Measurements from ENCODE around the gene NFE2L3.

NFE2L3 gene

DNA sequence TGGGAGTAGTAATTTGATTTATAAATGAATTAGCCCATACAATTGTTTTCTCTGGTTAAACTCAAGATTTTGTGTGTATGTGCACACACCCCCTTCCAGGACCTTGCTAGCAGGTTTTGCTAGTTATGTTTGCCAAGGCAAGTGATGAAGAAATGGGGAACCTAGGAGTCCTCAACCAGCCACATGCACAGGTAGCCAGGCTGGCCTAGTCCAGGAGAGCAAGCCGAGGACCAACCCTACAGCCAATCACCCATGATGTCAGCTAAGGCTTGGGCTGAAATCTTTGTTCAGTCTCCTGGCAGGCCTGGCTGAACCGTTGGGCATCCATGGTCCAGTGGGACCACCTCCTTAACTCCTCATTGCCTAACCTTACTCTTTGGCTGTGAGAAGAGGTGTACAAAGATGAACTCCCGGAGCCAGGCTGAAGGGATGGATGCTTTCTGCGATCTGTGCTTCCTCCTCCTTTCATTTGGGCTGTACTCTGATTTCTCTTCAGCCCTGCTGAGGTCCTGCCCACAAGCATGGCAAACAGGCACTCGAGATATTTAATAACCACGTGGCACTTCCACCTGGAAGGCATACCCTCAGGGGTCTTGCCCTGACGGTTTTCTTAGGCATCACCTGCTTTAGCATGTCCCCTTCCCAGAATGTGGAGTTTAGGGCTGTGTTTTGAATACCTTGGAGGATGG, 26.4 kb downstream of the NFE2L3 start:
- TF ChIP-seq, protein P1, sequence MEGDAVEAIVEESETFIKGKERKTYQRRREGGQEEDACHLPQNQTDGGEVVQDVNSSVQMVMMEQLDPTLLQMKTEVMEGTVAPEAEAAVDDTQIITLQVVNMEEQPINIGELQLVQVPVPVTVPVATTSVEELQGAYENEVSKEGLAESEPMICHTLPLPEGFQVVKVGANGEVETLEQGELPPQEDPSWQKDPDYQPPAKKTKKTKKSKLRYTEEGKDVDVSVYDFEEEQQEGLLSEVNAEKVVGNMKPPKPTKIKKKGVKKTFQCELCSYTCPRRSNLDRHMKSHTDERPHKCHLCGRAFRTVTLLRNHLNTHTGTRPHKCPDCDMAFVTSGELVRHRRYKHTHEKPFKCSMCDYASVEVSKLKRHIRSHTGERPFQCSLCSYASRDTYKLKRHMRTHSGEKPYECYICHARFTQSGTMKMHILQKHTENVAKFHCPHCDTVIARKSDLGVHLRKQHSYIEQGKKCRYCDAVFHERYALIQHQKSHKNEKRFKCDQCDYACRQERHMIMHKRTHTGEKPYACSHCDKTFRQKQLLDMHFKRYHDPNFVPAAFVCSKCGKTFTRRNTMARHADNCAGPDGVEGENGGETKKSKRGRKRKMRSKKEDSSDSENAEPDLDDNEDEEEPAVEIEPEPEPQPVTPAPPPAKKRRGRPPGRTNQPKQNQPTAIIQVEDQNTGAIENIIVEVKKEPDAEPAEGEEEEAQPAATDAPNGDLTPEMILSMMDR (IDR thresholded peaks at IDR 0.05; ENCODE audit: insufficient read depth, low read depth, low read length, missing control alignments) = no peak
- DNase-seq (ENCODE audit: low read depth) = peak; percentile 48
- H3K4me3 ChIP-seq (ENCODE audit: low read length) = no peak overlapping the region

DNA sequence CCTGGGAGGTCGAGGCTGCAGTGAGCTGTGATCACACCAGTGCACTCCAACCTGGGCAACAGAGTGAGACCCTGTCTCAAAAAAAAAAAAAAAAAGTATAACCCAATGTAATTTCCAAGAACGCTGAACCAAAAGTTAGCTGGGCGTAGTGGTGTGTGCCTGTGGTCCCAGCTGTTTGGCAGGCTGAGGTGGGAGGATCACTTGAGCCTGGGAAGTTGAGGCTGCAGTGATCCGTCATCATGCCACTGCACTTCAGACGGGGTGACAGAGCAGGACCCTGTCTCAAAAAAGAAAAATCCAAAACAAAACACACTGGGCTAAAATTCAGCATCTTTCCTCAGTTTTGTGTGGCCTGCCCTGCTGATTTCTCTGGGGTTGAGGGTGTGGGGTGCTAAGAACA, 27.4 kb downstream of the NFE2L3 start:
- no peak overlapping the region for H3K4me3 ChIP-seq (ENCODE audit: low read length)
- TF ChIP-seq, protein P1 (IDR thresholded peaks at IDR 0.05; ENCODE audit: insufficient read depth, low read depth, low read length, missing control alignments) = no peak

DNA sequence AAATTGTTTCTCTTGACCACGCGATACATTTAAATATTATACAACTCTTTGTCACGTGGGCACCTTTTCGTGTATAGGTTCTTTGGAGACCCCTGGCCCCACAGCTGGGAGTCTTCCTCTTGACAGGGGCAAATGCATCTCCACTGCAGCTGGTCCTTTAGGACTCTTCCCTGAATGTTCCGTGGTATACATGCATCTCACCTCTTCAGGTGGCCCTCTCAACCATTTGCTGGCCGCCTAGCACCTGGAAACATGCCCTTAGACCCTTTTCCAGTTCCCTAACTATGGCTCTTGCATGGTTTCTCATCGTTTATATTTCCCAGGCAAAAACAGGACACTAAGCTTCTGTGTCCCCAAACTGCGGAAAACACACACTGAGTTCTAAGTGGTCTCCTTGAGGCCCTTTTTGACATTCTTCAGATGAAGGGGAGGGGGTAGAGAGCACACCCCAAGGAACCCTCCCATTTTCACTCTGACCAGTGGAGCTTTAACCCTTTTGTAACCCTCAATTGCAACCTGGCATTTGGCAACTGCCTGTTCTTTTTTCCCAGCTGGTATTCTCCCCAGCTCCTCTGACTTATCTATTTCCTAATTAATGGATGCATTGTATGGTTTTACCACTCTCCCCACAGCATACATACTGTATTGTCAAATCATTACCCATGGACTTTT, 28.0 kb downstream of the NFE2L3 start:
- DNase-seq (ENCODE audit: low read depth) = no peak
- TF ChIP-seq, protein P1 (IDR thresholded peaks at IDR 0.05; ENCODE audit: insufficient read depth, low read depth, low read length, missing control alignments) = no peak
- no peak overlapping the region for H3K4me3 ChIP-seq (ENCODE audit: low read length)

More for the DNA sequence above, 27.4 kb downstream of the NFE2L3 start:
- DNase-seq (ENCODE audit: low read depth) = no peak

DNA sequence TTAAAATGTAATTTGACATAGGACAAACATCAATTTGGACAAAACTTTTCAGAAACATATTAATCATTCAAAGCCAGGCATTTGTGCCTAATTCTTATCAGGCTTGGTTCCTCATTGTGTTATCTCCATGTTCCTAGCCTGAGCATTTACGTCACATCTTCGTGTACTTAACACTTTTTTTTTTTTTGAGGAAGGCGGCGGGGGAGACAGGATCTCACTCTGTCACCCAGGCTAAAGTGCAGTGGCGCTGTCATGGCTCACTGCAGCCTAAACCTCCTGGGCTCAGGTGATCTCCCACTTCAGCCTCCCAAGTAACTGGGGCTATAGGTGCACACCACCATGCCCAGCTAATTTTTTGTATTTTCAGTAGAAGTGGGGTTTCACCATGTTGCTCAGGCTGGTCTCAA, 28.8 kb downstream of the NFE2L3 start:
- no peak for DNase-seq (ENCODE audit: low read depth)
- TF ChIP-seq, protein P1 (IDR thresholded peaks at IDR 0.05; ENCODE audit: insufficient read depth, low read depth, low read length, missing control alignments) = no peak
- no peak overlapping the region for H3K4me3 ChIP-seq (ENCODE audit: low read length)

DNA sequence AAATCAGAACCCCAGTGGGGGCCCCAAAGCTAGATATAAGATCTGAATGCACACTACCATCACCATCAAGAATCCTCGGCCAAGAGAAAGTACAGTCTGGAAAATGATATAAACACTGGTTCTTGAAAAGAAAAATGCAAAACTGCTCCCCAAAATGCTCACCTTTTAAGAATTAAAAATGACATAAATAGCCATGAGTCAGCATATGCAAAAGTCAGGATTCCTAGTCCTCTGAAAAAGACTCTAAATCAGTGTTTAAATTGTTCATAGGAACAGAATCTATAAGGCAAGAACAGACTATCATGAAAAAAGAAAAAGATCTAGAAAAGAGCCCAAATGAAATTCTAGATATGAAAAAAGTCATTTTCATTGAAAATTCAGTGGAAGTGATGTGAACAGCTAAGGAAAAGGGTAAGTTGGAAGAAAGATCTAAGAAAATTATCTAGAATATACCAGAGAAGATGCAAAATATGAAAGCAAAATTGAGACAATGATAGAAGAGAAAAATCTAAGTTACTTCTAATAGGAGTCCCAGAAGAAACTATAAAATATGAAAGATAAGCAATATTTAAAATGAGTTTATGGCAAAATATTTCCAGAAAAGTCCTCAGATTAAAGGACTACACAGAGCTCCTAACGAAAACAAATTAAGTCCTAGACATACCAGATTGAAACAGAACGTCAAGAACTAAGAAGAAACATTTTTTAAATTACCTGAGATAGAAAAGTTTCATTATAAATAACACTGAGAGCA, 29.7 kb downstream of the NFE2L3 start:
- H3K4me3 ChIP-seq (ENCODE audit: low read length) = no peak overlapping the region
- DNase-seq (ENCODE audit: low read depth) = no peak
- TF ChIP-seq, protein P1 (IDR thresholded peaks at IDR 0.05; ENCODE audit: insufficient read depth, low read depth, low read length, missing control alignments) = no peak

DNA sequence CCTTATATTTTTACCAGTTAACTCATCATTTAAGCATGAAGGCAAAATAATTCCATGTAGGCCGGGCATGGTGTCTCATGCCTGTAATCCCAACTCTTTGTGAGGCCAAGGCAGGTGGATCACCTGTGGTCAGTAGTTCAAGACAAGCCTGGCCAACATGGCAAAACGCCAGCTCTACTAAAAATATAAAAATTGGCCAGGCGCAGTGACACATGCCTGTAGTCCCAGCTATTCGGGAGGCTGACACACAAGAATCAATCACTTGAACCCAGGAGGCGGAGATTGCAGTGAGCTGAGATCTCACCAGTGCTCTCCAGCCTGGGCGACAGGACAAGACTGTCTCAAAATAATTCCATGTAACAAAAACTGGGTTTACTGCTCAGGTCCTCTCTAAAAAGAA, 30.3 kb downstream of the NFE2L3 start:
- H3K4me3 ChIP-seq (ENCODE audit: low read length) = no peak overlapping the region
- TF ChIP-seq, protein P1 (IDR thresholded peaks at IDR 0.05; ENCODE audit: insufficient read depth, low read depth, low read length, missing control alignments) = no peak
- DNase-seq (ENCODE audit: low read depth) = no peak

All from epithelial cell of esophagus (primary cell).